Right lobe of liver (tissue), 6 donors: ENCODE results near the gene SMR3A. TPM values are rescaled to one million over a fixed set of nuclear protein-coding genes. Genes with fewer than 3 reads are reported as not detected.

Source experiments
- ATAC-seq, 4 donors: fragments of 200-7000 bp; cut with Tn5 transposase; one replicate each; pipeline ENCODE4 v1.9.1; 2020; ENCODE audit warnings: mild to moderate bottlenecking in 4 of 4, moderate library complexity in 4 of 4
- DNase-seq, 3 donors: peaks; one replicate each; pipeline ENCODE4 v3.0.0-alpha.2; 2020
- H3K27ac ChIP-seq, 3 donors: fragments of 200-600 bp; one replicate each; pipeline ENCODE4 v1.8.0; 2022
- H3K27me3 ChIP-seq, 2 donors: fragments of 200-600 bp; one replicate each; pipeline ENCODE4 v1.8.0; 2022
- H3K36me3 ChIP-seq, 4 donors: fragments of 200-600 bp; sonication (generic) in 1 of 4; one replicate each; pipeline versions ENCODE4 v1.5.1 to v1.8.0; 2017 to 2022; ENCODE audit warnings: control low read depth in 1 of 4
- H3K4me1 ChIP-seq, 4 donors: fragments of 200-600 bp; sonication (generic) in 1 of 4; one replicate each; pipeline versions ENCODE4 v1.5.1 to v1.8.0; 2017 to 2022; ENCODE audit warnings: control low read depth in 1 of 4
- H3K4me3 ChIP-seq, 3 donors: fragments of 200-600 bp; one replicate each; pipeline ENCODE4 v1.8.0; 2022
- H3K9me3 ChIP-seq, 4 donors: fragments of 200-600 bp; sonication (generic) in 1 of 4; one replicate each; pipeline versions ENCODE4 v1.5.1 to v1.8.0; 2017 to 2022; ENCODE audit warnings: control low read depth in 1 of 4
- CTCF ChIP-seq, 4 donors: fragments of 200-600 bp in 3 of 4; fragments of 450-650 bp in 1 of 4; IDR thresholded peaks; one replicate each; pipeline versions ENCODE4 v1.5.1 to v1.8.0; 2016 to 2022; ENCODE audit warnings: antibody characterized with exemption in 4 of 4, mild to moderate bottlenecking in 2 of 4
- POLR2A ChIP-seq: fragments of 450-650 bp; IDR thresholded peaks from one replicate; pipeline ENCODE4 v1.6.1; 2017; ENCODE audit warnings: antibody characterized with exemption, mild to moderate bottlenecking
- WGBS: methylation state at CpG from one replicate; pipeline ENCODE4 v1.1.6; 2018; ENCODE audit warnings: low coverage, low lambda C conversion rate; ENCODE audit not compliant: insufficient coverage; ENCODE audit errors: missing lambda C conversion rate; 5-methylcytosine and 5-hydroxymethylcytosine counted together
- intact Hi-C, 2 donors: fragments of 100-400 bp; cut with DNase I; formaldehyde crosslinking; loops; one replicate each; pipeline versions ENCODE4 v1.11.2 to v1.14.1; 2022
- total RNA-seq, 6 experiments: library from RNA; depleted of rRNA in 2 of 6; stranded (reverse); fragments of >200 nt in 2 of 6; fragmentation: NEBNext Ultra II Directional in 3 of 6; extraction: Animal tissue kit (Norgen Biotek cat#: 25700) in 3 of 6; gene quantifications; one replicate each; pipeline versions ENCODE4 v1.1.0 to v1.2.4, GENCODE V29; 2016 to 2023
- donor health status: DM: no; HTN: yes; CAD: no.
- donor health status: DM: no; HTN: no; CAD: no.
- donor health status: DM: no; HTN: no; CAD: no.
- donor health status: DM: no; HTN: yes; CAD: no.
- donor health status: DM: no; HTN: yes; CAD: no.

SMR3A gene
- total RNA-seq, 6 experiments from 2014 or later = not detected

DNA sequence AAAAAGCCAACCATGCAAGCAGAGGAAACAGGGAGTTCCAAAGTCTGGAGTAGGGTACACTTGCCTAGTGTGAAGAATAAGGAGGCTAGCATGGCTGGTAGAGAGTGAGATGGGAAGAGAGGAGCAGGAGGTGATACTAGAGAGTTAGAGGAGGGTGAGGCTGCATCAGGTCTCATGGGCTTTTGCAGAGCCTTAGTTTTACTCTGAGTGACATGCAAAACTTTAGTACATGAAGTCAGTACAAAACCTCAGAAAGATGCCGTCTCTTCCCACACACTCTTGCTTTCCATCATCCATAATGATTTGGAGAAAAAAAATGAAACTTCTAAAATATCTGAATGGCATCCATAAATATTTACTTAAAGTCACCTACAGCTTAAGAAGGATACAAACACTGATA, 42.2 kb downstream of the SMR3A start:
- H3K9me3 ChIP-seq = no peaks in the 10 kb centered on the region
- no peak overlapping the region for H3K4me3 ChIP-seq
- no peaks in the 10 kb centered on the region for H3K36me3 ChIP-seq
- H3K27ac ChIP-seq = no peak overlapping the region
- 80% methylated on average over 1 of the region's 1 CpG for WGBS
- no peak for ATAC-seq
- intact Hi-C loops = no loop called here
- no peaks in the 10 kb centered on the region for H3K27me3 ChIP-seq
- DNase-seq = no peak
- no peak for TF ChIP-seq POLR2A
- TF ChIP-seq CTCF (IDR thresholded peaks at IDR 0.05) = no peak
- no peaks in the 10 kb centered on the region for H3K4me1 ChIP-seq

GRCh38 chr4:70405765-70406164, 45.2 kb downstream of the SMR3A start:
- no peak for ATAC-seq
- intact Hi-C loops = no loop called here
- WGBS = 54% methylated on average over 6 of the region's 6 CpGs

More at GRCh38 chr4:70405765-70406164, 45.2 kb downstream of the SMR3A start:
- no peak for TF ChIP-seq CTCF (IDR thresholded peaks at IDR 0.05)
- no peak for TF ChIP-seq POLR2A
- H3K4me3 ChIP-seq = no peak overlapping the region
- H3K9me3 ChIP-seq = no peaks in the 10 kb centered on the region
- H3K4me1 ChIP-seq = no peaks in the 10 kb centered on the region
- DNase-seq = no peak
- H3K36me3 ChIP-seq = no peaks in the 10 kb centered on the region
- H3K27ac ChIP-seq = no peak overlapping the region
- no peaks in the 10 kb centered on the region for H3K27me3 ChIP-seq

Other genes starting within 250 kb of the SMR3A start
- not detected for gene PRR27, start 206.5 kb upstream of the SMR3A start, total RNA-seq
- gene ODAM, start 165.0 kb upstream of the SMR3A start, total RNA-seq = not detected
- not detected for gene FDCSP, start 134.6 kb upstream of the SMR3A start, total RNA-seq
- gene CSN3, start 118.2 kb upstream of the SMR3A start, total RNA-seq = not detected
- gene CABS1, start 25.8 kb upstream of the SMR3A start, total RNA-seq = not detected
- not detected for gene SMR3B, start 22.4 kb downstream of the SMR3A start, total RNA-seq
- 1 to 10 TPM in 1 of 6 experiments, under 1 TPM in 2, not detected in 3; 0.48 to 1.3 (median 0.53) TPM for gene OPRPN, start 37.2 kb downstream of the SMR3A start, total RNA-seq
- not detected for gene MUC7, start 111.4 kb downstream of the SMR3A start, total RNA-seq
- gene AMTN, start 157.8 kb downstream of the SMR3A start, total RNA-seq = not detected
- gene AMBN, start 231.5 kb downstream of the SMR3A start, total RNA-seq = not detected